ENCODE results near the gene SETD3. TPM values are rescaled to one million over a fixed set of nuclear protein-coding genes. Genes with fewer than 3 reads are reported as not detected.

SETD3 gene
- total RNA-seq, 1 experiment from 2014 or later = 46.8 TPM

GRCh38 chr14:99450266-99450665 is 30.4 kb downstream of the SETD3 start:
- no peaks in the 10 kb centered on the region for H3K4me1 ChIP-seq (ENCODE audit: insufficient read depth, low read length)
- no peak overlapping the region for H3K4me3 ChIP-seq (ENCODE audit: low read length)
- no peak for DNase-seq
- BruUV-seq (replicated peaks) = no TSS peak
- no peak overlapping the region for H3K9ac ChIP-seq (ENCODE audit: low read length)
- H3K27ac ChIP-seq (ENCODE audit: low read length) = no peak overlapping the region
- H3K9me2 ChIP-seq (replicated peaks; ENCODE audit: low read length) = no peaks in the 10 kb centered on the region
- ChIA-PET POLR2A (ENCODE audit: unreplicated experiment) (no interaction called here), CTCF (no interaction called here)
- H3K9me3 ChIP-seq (ENCODE audit: low read length) = no peaks in the 10 kb centered on the region
- no peaks in the 10 kb centered on the region for H3K27me3 ChIP-seq (ENCODE audit: low read length)
- no peak overlapping the region for H3K4me2 ChIP-seq (ENCODE audit: low read length)
- H3F3A ChIP-seq (ENCODE audit: low read length, unreplicated experiment) = no peaks in the 10 kb centered on the region
- intact Hi-C loops (cut with micrococcal nuclease) = no loop called here
- no peak for ATAC-seq
- TF ChIP-seq CTCF (conservative IDR thresholded peaks at IDR 0.05; ENCODE audit: low read depth, low read length) = no peak
- no peak for TF ChIP-seq EZH2 (IDR thresholded peaks at IDR 0.05; ENCODE audit: low read length, unreplicated experiment)
- TF ChIP-seq EZH2phosphoT487 (IDR thresholded peaks at IDR 0.05; ENCODE audit: borderline replicate concordance, low read length) = no peak
- H3K36me3 ChIP-seq (ENCODE audit: low read depth, low read length) = peaks cover 7% of the 10 kb centered on the region; the same call in 1 of the 2 replicates
- no peaks in the 10 kb centered on the region for H4K20me1 ChIP-seq (ENCODE audit: low read length)
- H2AFZ ChIP-seq (ENCODE audit: low read length) = no peak overlapping the region
- no peaks in the 10 kb centered on the region for H3K79me2 ChIP-seq (ENCODE audit: low read length)

GRCh38 chr14:99447739-99448138 is 32.9 kb downstream of the SETD3 start:
- Histone ChIP-seq H3K27me3 (ENCODE audit: low read length) (no peaks in the 10 kb centered on the region), H3K4me3 (ENCODE audit: low read length) (no peak overlapping the region), H3K9ac (ENCODE audit: low read length) (no peak overlapping the region), H3K79me2 (ENCODE audit: low read length) (no peaks in the 10 kb centered on the region), H2AFZ (ENCODE audit: low read length) (no peak overlapping the region), H3K9me2 (replicated peaks; ENCODE audit: low read length) (no peaks in the 10 kb centered on the region), H3K4me2 (ENCODE audit: low read length) (no peak overlapping the region), H3F3A (ENCODE audit: low read length, unreplicated experiment) (no peaks in the 10 kb centered on the region), H4K20me1 (ENCODE audit: low read length) (no peaks in the 10 kb centered on the region), H3K4me1 (ENCODE audit: insufficient read depth, low read length) (no peaks in the 10 kb centered on the region), H3K9me3 (ENCODE audit: low read length) (no peaks in the 10 kb centered on the region), H3K27ac (ENCODE audit: low read length) (no peak overlapping the region), H3K36me3 (ENCODE audit: low read depth, low read length) (peaks cover 7% of the 10 kb centered on the region; the same call in 1 of the 2 replicates)
- DNase-seq (no peak), ATAC-seq (no peak)
- TF ChIP-seq EZH2phosphoT487 (IDR thresholded peaks at IDR 0.05; ENCODE audit: borderline replicate concordance, low read length) = no peak
- TF ChIP-seq CTCF (conservative IDR thresholded peaks at IDR 0.05; ENCODE audit: low read depth, low read length) = no peak
- TF ChIP-seq EZH2 (IDR thresholded peaks at IDR 0.05; ENCODE audit: low read length, unreplicated experiment) = no peak
- intact Hi-C loops (cut with micrococcal nuclease) = no loop called here
- ChIA-PET POLR2A (ENCODE audit: unreplicated experiment) (no interaction called here), CTCF (no interaction called here)
- BruUV-seq (replicated peaks) = no TSS peak

GRCh38 chr14:99445931-99446330 is 34.7 kb downstream of the SETD3 start:
- Histone ChIP-seq H3K9me3 (ENCODE audit: low read length) (no peaks in the 10 kb centered on the region), H3K4me1 (ENCODE audit: insufficient read depth, low read length) (no peaks in the 10 kb centered on the region), H4K20me1 (ENCODE audit: low read length) (no peaks in the 10 kb centered on the region), H3K4me2 (ENCODE audit: low read length) (no peak overlapping the region), H2AFZ (ENCODE audit: low read length) (no peak overlapping the region), H3K79me2 (ENCODE audit: low read length) (no peaks in the 10 kb centered on the region), H3K4me3 (ENCODE audit: low read length) (no peak overlapping the region), H3K27me3 (ENCODE audit: low read length) (no peaks in the 10 kb centered on the region), H3K27ac (ENCODE audit: low read length) (no peak overlapping the region), H3K9me2 (replicated peaks; ENCODE audit: low read length) (no peaks in the 10 kb centered on the region), H3K9ac (ENCODE audit: low read length) (no peak overlapping the region), H3F3A (ENCODE audit: low read length, unreplicated experiment) (no peaks in the 10 kb centered on the region), H3K36me3 (ENCODE audit: low read depth, low read length) (peaks cover 7% of the 10 kb centered on the region; the same call in 1 of the 2 replicates)
- TF ChIP-seq CTCF (conservative IDR thresholded peaks at IDR 0.05; ENCODE audit: low read depth, low read length) = no peak
- TF ChIP-seq EZH2 (IDR thresholded peaks at IDR 0.05; ENCODE audit: low read length, unreplicated experiment) = no peak
- no peak for TF ChIP-seq EZH2phosphoT487 (IDR thresholded peaks at IDR 0.05; ENCODE audit: borderline replicate concordance, low read length)
- intact Hi-C loops (cut with micrococcal nuclease) = no loop called here
- CTCF ChIA-PET = no interaction called here
- ATAC-seq (no peak), DNase-seq (no peak)
- POLR2A ChIA-PET (ENCODE audit: unreplicated experiment) = no interaction called here
- BruUV-seq (replicated peaks) = no TSS peak
